Placental epithelial cell (primary cell): ENCODE data around the gene PTPRF. TPM values are rescaled to one million over a fixed set of nuclear protein-coding genes. Genes with fewer than 3 reads are reported as not detected.

Source experiments
- total RNA-seq: library from RNA; depleted of rRNA; stranded (reverse); fragments of >200 nt; gene quantifications from 2 replicates; pipeline ENCODE4 v1.2.3, GENCODE V29; 2012

Gene PTPRF
- total RNA-seq: 145 and 161 TPM in 2 replicates

GRCh38 chr1:43530483-43531106, at the start of gene PTPRF:
Gene PTPRF, plus strand, starts transcription at chr1:43530883. Its CDS starts 14,193 bp downstream, at chr1:43545076.

Other genes with a start within 250 kb of the PTPRF start
- 0.39 and 1.4 TPM in 2 replicates for gene C1orf210, start 245.3 kb upstream of the PTPRF start, total RNA-seq
- gene TIE1, start 229.9 kb upstream of the PTPRF start, total RNA-seq: not detected in 2 replicates
- gene MPL, start 193.1 kb upstream of the PTPRF start, total RNA-seq: 0.11 TPM in 1 of 2 replicates, not detected in the other
- 6.7 and 33.5 TPM in 2 replicates for gene CDC20, start 171.9 kb upstream of the PTPRF start, total RNA-seq
- 45.5 and 99.6 TPM in 2 replicates for gene ELOVL1, start 162.9 kb upstream of the PTPRF start, total RNA-seq
- 42.4 and 58.9 TPM in 2 replicates for gene MED8, start 141.1 kb upstream of the PTPRF start, total RNA-seq
- 38.4 and 45.5 TPM in 2 replicates for gene SZT2, start 141.0 kb upstream of the PTPRF start, total RNA-seq
- gene HYI, start 77.0 kb upstream of the PTPRF start, total RNA-seq: 31.8 and 54.6 TPM in 2 replicates
- 76.6 and 82.2 TPM in 2 replicates for gene KDM4A, start 119.3 kb downstream of the PTPRF start, total RNA-seq
- gene ST3GAL3, start 176.7 kb downstream of the PTPRF start, total RNA-seq: 10.2 and 10.5 TPM in 2 replicates